HepG2 (cell line): ENCODE measurements around the gene ZNF345. TPM values are rescaled to one million over a fixed set of nuclear protein-coding genes. Genes with fewer than 3 reads are reported as not detected.

Source experiments
- CENPX ChIP-seq: sonication (generic); formaldehyde crosslinking; IDR thresholded peaks from 2 replicates; pipeline ENCODE4 v1.9.0; 2021; ENCODE audit warnings: mild to moderate bottlenecking, missing genetic modification reagents, moderate library complexity
- HNRNPLL ChIP-seq: fragments of 200-400 bp; formaldehyde crosslinking; IDR thresholded peaks from 2 replicates; pipeline ENCODE4 v1.6.1; 2017; ENCODE audit warnings: mild to moderate bottlenecking, low read depth, low read length; ENCODE audit not compliant: poor library complexity, severe bottlenecking
- KAT7 ChIP-seq: IDR thresholded peaks from 2 replicates; pipeline ENCODE4 v1.6.1; 2018; ENCODE audit warnings: borderline replicate concordance, missing compliant biosample characterization
- NFKB2 ChIP-seq: sonication (generic); formaldehyde crosslinking; IDR thresholded peaks from 2 replicates; pipeline ENCODE4 v1.4.0; 2020; ENCODE audit warnings: missing genetic modification reagents, borderline replicate concordance
- REST ChIP-seq, 2 experiments: IDR thresholded peaks; 2 replicates each; pipeline ENCODE4 v1.6.1; 2011 to 2012; ENCODE audit warnings: low read length in 2 of 2, borderline replicate concordance in 1 of 2, low read depth in 1 of 2, mild to moderate bottlenecking in 1 of 2, moderate library complexity in 1 of 2
- TP53 ChIP-seq: sonication (generic); formaldehyde crosslinking; conservative IDR thresholded peaks from 2 replicates; pipeline ENCODE4 v1.4.0; 2020; ENCODE audit warnings: missing genetic modification reagents
- ZBTB8A ChIP-seq: sonication (generic); formaldehyde crosslinking; IDR thresholded peaks from 2 replicates; pipeline ENCODE4 v1.4.0; 2020; ENCODE audit warnings: mild to moderate bottlenecking, low read depth, missing genetic modification reagents, borderline replicate concordance
- ZFP90 ChIP-seq: sonication (generic); formaldehyde crosslinking; IDR thresholded peaks from 2 replicates; pipeline ENCODE4 v1.8.0; 2022; ENCODE audit warnings: missing genetic modification reagents, mild to moderate bottlenecking, inconsistent platforms, borderline replicate concordance
- ZNF251 ChIP-seq: sonication (generic); formaldehyde crosslinking; IDR thresholded peaks from 2 replicates; pipeline ENCODE4 v1.9.0; 2021; ENCODE audit warnings: mild to moderate bottlenecking, missing genetic modification reagents
- ZNF33A ChIP-seq: sonication (generic); formaldehyde crosslinking; IDR thresholded peaks from 2 replicates; pipeline ENCODE4 v1.5.1; 2020; ENCODE audit warnings: missing genetic modification reagents, mild to moderate bottlenecking, moderate library complexity, borderline replicate concordance
- ZNF598 ChIP-seq: sonication (generic); formaldehyde crosslinking; IDR thresholded peaks from 2 replicates; pipeline ENCODE4 v1.5.1; 2020; ENCODE audit warnings: mild to moderate bottlenecking, missing genetic modification reagents, borderline replicate concordance
- ZNF883 ChIP-seq: sonication (generic); formaldehyde crosslinking; IDR thresholded peaks from 2 replicates; pipeline ENCODE4 v1.5.1; 2020; ENCODE audit warnings: mild to moderate bottlenecking, missing genetic modification reagents; ENCODE audit errors: not compliant biosample characterization
- polyA plus RNA-seq, 8 experiments: library from polyadenylated mRNA; depleted of rRNA in 3 of 8; stranded (reverse) in 7 of 8; unstranded in 1 of 8; fragments of >200 nt; fragmentation: Illumina TruSeq in 4 of 8; extraction: Trizol in 4 of 8; gene quantifications; 2 replicates each; pipeline versions ENCODE4 v1.2.1 to v1.2.3, GENCODE V29; 2011 to 2016; ENCODE audit warnings: low read depth in 4 of 8, missing spikeins in 1 of 8, mixed read lengths in 1 of 8; ENCODE audit not compliant: insufficient read depth in 1 of 8
- total RNA-seq, 5 experiments: library from RNA; depleted of rRNA; stranded (reverse); fragments of >200 nt; fragmentation: Illumina TruSeq; extraction: Trizol; gene quantifications; 2 replicates each; pipeline ENCODE4 v1.2.3, GENCODE V29; 2016; ENCODE audit warnings: low read depth in 1 of 5
- TF ChIP-seq, protein P1 (sequence below): sonication (generic); formaldehyde crosslinking; IDR thresholded peaks from 2 replicates; pipeline ENCODE4 v1.4.0; 2020; ENCODE audit warnings: low read depth, mild to moderate bottlenecking, missing genetic modification reagents
- TF ChIP-seq, protein P2 (sequence below): sonication (generic); formaldehyde crosslinking; IDR thresholded peaks from 2 replicates; pipeline ENCODE4 v1.5.0; 2020; ENCODE audit warnings: mild to moderate bottlenecking, missing genetic modification reagents

The ZNF345 gene
- total and polyA plus RNA-seq, 2 of the 13 experiments (the other 11 are each of a cell fraction or from before 2014, with no cell fraction given): 2.6 to 2.9 TPM

DNA sequence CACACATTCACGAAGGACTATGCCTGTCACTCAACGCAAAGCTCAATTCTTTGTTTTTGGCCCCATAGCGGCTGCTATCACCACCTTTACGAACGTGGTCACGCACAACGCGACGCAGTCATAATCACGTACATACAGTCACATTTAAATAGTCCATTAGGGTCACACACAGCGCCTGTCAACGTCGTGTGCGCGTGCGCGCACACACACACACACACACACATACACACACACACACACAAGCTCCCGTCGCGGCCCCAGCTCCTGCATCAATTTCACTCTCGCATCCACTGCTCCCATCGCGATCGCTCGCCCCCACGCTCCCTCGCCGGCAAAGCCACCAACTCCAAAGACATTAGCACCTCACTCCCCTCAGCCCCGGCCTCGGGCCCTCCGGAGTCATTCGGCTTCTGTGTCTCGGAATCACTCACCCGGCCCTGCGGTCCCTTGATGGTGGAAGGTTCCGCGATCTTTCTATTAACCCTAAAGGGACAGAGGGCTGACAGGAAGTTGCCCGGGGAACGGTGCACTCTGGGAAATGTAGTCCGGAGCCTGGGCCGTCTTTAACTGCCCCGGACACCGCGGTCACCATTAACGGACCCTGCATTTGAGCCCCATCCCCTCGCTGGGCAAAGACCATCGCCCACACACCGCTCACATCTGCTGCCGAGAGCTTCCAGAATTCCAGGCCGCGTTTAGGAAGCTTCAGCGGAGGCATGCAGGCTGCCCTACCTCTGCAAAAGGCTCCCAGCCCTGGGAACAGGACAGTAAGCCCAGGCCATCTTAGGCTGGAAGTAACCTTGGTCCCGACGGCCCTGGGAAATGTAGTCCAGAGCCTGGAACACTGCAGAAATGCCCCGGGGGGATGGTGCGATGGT is 12.5 kb upstream of the ZNF345 start, which contains the start of gene ZNF790 (continued):
- TF ChIP-seq, protein P1, sequence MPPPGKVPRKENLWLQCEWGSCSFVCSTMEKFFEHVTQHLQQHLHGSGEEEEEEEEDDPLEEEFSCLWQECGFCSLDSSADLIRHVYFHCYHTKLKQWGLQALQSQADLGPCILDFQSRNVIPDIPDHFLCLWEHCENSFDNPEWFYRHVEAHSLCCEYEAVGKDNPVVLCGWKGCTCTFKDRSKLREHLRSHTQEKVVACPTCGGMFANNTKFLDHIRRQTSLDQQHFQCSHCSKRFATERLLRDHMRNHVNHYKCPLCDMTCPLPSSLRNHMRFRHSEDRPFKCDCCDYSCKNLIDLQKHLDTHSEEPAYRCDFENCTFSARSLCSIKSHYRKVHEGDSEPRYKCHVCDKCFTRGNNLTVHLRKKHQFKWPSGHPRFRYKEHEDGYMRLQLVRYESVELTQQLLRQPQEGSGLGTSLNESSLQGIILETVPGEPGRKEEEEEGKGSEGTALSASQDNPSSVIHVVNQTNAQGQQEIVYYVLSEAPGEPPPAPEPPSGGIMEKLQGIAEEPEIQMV (CRISPR knock-in tag): peak; percentile 60; the same call in 1 of the 2 replicates
- TF ChIP-seq HNRNPLL: peak; percentile 71
- TF ChIP-seq ZNF251: 0 out of 2 replicates have a peak, but pooled peaks have one; percentile 17
- TF ChIP-seq ZNF883: peak; percentile 71
- TF ChIP-seq ZBTB8A (CRISPR knock-in tag): no peak
- no peak for TF ChIP-seq CENPX (CRISPR knock-in tag)
- TF ChIP-seq REST (IDR thresholded peaks at IDR 0.05; ENCODE audit: borderline replicate concordance in 1 of 2, low read depth in 1 of 2, low read length in 2 of 2): peak in 1 of 2 experiments; percentile 18; a peak in 1 of 4 replicates
- TF ChIP-seq ZNF33A (CRISPR knock-in tag): 0 out of 2 replicates have a peak, but pooled peaks have one; percentile 29
- TF ChIP-seq KAT7 (CRISPR knock-in tag): peak; percentile 83
- TF ChIP-seq NFKB2 (CRISPR knock-in tag): peak; percentile 32; the same call in 1 of the 2 replicates
- peak; percentile 94; the same call in 1 of the 2 replicates for TF ChIP-seq ZNF598
- TF ChIP-seq TP53 (CRISPR knock-in tag): peak; percentile 76; the same call in 1 of the 2 replicates
- peak; percentile 78; the same call in 1 of the 2 replicates for TF ChIP-seq ZFP90 (CRISPR knock-in tag)
- TF ChIP-seq, protein P2, sequence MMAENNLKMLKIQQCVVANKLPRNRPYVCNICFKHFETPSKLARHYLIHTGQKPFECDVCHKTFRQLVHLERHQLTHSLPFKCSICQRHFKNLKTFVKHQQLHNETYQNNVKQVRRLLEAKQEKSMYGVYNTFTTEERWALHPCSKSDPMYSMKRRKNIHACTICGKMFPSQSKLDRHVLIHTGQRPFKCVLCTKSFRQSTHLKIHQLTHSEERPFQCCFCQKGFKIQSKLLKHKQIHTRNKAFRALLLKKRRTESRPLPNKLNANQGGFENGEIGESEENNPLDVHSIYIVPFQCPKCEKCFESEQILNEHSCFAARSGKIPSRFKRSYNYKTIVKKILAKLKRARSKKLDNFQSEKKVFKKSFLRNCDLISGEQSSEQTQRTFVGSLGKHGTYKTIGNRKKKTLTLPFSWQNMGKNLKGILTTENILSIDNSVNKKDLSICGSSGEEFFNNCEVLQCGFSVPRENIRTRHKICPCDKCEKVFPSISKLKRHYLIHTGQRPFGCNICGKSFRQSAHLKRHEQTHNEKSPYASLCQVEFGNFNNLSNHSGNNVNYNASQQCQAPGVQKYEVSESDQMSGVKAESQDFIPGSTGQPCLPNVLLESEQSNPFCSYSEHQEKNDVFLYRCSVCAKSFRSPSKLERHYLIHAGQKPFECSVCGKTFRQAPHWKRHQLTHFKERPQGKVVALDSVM (CRISPR knock-in tag): 0 out of 2 replicates have a peak, but pooled peaks have one; percentile 45
